GM21381 (cell line): ENCODE measurements around the gene ATP1B2.
"Not testable (repeated sequence)": the region's sequence is repeated elsewhere in the genome, so short reads cannot be mapped to it uniquely, and the experiment has no call there.

Source experiments
- ATAC-seq: cut with Tn5 transposase; IDR thresholded peaks from one replicate; pipeline ENCODE4 v1.9.1; 2021; ENCODE audit warnings: mild to moderate bottlenecking, moderate library complexity; ENCODE audit not compliant: unreplicated experiment

The ATP1B2 gene

GRCh38 chr17:7650509-7651096, at the start of gene ATP1B2:
ATP1B2 (plus strand) TSS chr17:7650926; CDS start chr17:7651519, 593 bp downstream.
- ATAC-seq = no peak

GRCh38 chr17:7606280-7606679, 44.4 kb upstream of the ATP1B2 start:
- no peak for ATAC-seq

DNA sequence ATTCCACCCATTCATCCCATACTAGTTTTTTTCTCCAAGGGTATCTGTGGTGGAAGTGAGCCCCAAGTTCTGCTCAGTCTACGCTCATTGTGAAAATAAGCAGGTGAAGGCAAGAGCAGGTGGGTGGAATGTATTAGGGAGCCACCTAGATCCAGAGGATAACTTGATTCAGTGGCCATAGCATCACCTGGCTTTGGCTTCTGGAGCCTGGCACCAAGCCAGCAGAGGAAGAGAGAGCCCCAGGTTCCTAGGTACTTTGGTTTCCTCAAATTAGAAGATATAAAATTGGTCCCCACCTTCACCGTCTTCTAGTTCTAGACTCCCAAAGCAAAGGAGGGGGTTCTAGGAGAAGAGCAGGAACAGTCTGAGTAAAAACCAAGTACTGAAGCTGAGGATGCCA, 40.1 kb upstream of the ATP1B2 start:
- no peak for ATAC-seq

GRCh38 chr17:7611635-7612293, 39.0 kb upstream of the ATP1B2 start:
- no peak for ATAC-seq

DNA sequence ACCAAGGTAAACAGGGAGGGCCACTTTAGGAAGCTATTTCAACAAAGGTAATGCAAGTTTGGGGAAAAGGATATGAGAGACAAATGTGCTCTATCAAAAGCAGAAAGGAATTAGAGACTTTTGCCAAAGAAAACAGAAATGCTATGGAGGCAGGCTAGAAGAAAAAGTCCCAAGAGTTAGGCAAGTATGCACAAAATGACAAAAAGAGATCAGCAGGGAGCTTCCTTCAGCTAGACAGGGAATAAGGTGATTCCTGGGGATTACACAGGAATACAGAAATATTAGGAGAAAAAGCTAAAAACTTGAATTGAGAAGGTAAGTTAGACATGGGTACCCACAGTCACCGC, 38.5 kb upstream of the ATP1B2 start:
- ATAC-seq = no peak

- no peak for ATAC-seq
Observed at GRCh38 chr17:7613769-7614424, 36.8 kb upstream of the ATP1B2 start.

DNA sequence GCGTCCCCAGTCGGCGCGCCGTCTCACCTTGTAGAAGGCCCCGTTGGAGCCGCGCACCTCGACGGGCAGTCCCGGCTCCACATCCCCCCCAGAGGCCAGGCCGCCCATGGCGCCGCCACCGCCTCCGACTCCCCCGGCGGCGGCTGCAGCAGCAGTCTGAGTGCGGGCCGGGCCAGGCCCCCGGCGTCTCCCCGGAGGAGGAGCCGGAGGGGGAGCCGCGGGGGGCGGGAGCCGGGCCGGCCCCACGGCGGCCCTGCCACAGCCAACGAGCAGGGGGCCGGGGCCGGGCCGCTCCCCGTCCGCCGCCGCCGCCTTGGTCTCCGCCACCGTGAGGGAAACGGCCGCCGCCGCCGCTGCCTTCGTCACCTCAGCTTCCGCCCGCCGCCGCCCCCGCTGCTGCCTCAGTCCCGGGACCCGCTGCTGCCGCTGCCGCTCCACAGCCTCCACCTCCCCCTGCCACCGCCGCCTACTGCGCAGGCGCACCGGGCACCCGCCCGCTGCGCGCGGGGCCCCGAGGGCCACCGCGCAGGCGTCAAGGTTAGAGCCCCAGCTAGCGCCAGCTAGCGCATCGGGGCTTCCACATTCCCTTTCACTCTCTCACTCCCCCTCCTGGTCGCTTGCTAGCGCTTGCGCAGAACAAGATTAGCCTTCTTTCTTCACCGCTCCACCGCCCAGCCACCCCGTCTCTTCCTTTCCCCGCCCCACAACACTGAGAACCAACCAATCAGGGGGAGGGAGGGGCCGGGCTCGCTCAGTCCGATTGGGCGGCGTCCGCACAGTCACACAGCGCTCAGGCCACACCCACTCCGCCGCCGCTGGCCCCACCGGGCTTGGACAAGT, 36.1 kb upstream of the ATP1B2 start, which contains the start of gene FXR2:
Gene FXR2, minus strand, starts transcription at position 473 of the 840 bp plus-strand sequence. Its CDS starts 365 bp downstream, at position 108.
- peak; percentile 83 for ATAC-seq

DNA sequence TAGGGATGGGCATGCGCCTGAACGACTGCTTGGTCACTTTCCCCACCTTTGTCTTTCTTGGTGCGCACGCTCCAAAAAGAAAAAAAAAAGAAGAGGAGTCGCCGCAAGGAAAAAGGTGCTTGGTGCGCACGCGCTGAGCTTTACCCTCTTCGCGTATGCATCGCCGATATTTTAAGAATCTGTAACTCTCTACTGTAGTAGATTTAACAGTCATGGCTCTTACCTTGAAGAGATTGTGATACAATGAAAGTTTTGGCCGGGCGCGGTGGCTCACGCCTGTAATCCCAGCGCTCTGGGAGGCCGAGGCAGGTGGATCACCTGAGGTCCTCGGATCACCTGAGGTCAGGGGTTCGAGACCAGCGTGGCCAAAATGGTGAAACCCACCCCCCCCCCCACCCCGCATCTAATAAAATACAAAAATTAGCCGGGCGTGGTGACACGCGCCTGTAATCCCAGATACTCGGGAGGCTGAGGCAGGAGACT, 35.4 kb upstream of the ATP1B2 start:
- ATAC-seq = no peak

GRCh38 chr17:7618608-7619007, 32.1 kb upstream of the ATP1B2 start:
- no peak for ATAC-seq

DNA sequence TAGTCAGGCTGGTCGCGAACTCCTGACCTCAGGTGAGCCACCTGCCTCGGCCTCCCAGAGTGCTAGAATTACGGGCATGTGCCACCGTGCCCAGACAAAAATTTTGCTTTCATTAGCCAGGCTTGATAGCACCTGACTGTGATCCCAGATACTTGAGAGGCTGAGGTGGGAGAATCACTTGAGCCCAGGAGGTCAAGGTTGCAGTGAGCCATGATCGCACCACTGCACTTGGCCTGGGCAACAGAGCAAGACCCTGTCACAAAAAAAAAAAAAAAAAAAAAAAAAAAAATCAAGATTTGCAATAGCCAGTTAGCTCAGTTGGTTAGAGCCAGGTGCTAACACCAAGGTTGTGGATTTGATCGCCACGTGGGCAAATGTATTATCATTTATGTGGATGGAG, 29.9 kb upstream of the ATP1B2 start:
- ATAC-seq = no peak

- no peak for ATAC-seq
Observed at GRCh38 chr17:7623661-7624060, 27.1 kb upstream of the ATP1B2 start.

GRCh38 chr17:7625749-7626148, 25.0 kb upstream of the ATP1B2 start:
- ATAC-seq = not testable (repeated sequence)

DNA sequence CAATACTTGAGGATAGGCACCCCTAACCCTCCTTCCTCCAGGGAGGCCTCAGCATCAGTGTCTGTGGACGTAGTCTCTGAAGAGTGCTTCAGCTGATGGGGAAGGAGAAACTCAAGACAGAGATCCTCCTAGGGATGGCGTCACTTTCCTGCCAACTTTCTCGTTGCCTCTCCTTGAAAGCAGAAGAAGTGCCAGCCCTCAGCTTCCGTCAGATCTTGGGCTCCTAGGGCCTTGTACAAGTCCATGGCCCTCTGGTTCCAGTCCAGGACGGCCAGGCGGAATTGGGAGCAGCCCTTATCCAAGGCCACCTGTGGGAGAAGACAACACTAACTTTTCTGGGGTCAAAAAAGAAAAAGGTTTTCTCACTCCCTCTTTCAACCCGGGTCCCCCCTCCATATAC, 24.4 kb upstream of the ATP1B2 start:
- ATAC-seq = no peak

- no peak for ATAC-seq
Observed at GRCh38 chr17:7626956-7627249, 23.8 kb upstream of the ATP1B2 start.

- ATAC-seq = peak; percentile 87
Observed at GRCh38 chr17:7627250-7628121, 23.2 kb upstream of the ATP1B2 start, which contains the start of gene SAT2. SAT2 (minus strand) TSS chr17:7627821; CDS start chr17:7627635, 186 bp downstream.

- no peak for ATAC-seq
Observed at GRCh38 chr17:7629939-7630571, 20.7 kb upstream of the ATP1B2 start, which contains the start of gene SHBG. SHBG (plus strand) TSS chr17:7630135; CDS start chr17:7630173, 38 bp downstream.

DNA sequence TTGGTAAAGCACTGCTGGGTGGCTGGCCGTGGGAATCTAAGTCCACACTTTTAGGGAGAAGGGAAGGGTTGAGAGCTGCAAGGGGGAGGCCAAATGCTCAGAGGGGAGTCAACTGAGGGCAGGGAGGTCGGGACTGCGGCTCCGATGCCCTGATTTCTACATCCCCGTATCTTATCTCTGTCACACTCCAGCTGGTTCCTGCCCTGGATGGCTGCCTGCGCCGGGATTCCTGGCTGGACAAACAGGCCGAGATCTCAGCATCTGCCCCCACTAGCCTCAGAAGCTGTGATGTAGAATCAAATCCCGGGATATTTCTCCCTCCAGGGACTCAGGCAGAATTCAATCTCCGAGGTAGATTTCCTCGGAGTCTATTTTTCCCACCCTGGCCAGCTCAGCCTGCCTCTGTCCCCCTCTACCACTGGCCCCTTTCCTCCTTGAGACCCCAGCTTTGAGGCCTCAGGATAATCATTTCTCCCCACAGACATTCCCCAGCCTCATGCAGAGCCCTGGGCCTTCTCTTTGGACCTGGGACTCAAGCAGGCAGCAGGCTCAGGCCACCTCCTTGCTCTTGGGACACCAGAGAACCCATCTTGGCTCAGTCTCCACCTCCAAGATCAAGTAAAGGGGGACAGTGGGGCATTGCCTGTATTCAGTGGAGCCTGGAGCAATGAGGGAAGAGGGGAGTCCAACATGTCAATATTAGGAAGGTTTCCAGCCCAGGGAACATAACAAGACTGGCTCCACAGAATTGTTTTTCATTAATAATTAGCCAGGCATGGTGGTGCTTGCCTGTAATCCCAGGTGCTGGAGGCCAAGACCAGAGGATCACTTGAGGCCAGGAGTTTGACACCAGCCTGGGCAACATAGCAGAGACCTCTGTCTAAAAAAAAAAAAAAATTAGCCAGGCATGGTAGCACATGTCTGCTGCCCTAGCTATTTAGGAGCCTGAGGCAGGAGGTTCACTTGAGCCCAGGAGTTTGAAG, 19.0 kb upstream of the ATP1B2 start:
- ATAC-seq = no peak

DNA sequence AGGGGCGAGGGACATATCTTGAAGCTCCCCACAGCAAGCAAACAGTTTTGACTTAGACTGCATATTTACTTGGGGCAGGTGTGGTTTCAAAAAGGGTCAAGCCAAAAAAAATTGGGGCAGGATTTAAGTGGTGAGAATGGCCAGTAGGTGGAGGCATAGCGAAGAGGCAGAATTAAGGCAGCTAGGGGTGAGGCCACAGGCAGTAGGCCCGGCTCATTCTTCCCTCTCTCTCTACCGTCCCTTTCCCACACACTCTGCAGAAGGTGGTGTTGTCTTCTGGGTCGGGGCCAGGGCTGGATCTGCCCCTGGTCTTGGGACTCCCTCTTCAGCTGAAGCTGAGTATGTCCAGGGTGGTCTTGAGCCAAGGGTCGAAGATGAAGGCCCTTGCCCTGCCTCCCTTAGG, 18.2 kb upstream of the ATP1B2 start:
- ATAC-seq = no peak

DNA sequence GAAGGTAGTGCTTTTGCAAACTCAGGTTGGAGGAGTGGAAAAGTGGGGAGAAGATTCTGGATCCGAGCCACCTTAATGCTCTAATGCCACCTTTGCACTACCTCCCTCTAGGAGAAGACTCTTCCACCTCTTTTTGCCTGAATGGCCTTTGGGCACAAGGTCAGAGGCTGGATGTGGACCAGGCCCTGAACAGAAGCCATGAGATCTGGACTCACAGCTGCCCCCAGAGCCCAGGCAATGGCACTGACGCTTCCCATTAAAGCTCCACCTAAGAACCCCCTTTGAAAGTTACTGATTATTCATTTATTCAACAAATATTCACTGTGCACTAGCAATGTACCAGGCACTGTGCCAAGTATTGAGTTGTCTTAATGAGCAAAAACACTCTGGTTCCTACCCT, 17.6 kb upstream of the ATP1B2 start:
- no peak for ATAC-seq
